ENCODE results near the gene BYSL.

BYSL gene

DNA sequence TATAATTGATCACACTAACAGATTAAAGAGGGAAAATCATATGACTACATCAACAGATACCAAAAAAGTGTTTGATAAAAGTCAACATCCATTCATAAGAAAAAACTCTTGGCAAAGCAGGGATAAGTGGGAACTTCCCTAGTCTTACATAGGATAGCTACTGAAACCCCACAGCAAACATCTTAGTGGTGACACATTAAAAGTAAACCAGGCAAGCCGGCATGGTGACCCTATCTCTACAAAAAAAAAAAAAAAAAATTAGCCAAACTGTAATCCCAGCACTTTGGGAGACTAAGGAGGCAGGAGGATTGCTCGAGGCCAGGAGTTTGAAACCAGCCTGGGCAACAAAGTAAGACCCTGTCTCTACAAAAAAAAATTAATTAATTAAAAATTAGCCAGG lies 34.1 kb downstream of the BYSL start:
- no peaks in the 10 kb centered on the region for H4K20me1 ChIP-seq (ENCODE audit: low read depth, low read length)

DNA sequence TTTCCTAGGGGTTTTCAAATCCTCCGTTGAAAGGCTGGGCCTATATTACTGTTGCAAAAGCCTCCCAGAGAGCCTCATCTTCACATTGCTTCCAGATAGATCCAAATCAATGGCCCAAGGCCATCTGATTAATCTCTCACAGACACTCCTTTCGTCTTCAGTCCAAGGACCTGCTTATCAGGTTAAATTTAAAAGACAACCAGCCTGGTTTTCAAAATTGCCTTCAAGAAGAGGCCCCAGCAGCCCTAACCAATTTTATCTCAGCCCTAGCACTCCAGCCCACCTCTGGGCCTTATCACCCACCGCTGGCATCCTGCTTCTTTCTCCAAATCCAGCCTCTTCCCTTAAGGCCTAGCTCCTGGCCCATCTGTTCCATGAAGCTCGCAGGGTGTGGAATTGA lies 35.8 kb downstream of the BYSL start:
- no peak for TF ChIP-seq EZH2phosphoT487 (conservative IDR thresholded peaks at IDR 0.05; ENCODE audit: low read length)
- no peaks in the 10 kb centered on the region for H3K9me2 ChIP-seq (replicated peaks; ENCODE audit: insufficient read depth, low read length)
- H3K79me2 ChIP-seq (ENCODE audit: insufficient read depth, low read length), result no peaks in the 10 kb centered on the region
- H4K20me1 ChIP-seq (ENCODE audit: low read depth, low read length), result no peaks in the 10 kb centered on the region
- H2AFZ ChIP-seq (ENCODE audit: low read depth, low read length, severe bottlenecking), result no peak overlapping the region
- H3K27me3 ChIP-seq (ENCODE audit: low read length), result no peaks in the 10 kb centered on the region
- no peaks in the 10 kb centered on the region for H3K36me3 ChIP-seq (ENCODE audit: low read length)
- H3K9me3 ChIP-seq (ENCODE audit: insufficient read depth, low read length), result no peaks in the 10 kb centered on the region
- H3K9ac ChIP-seq (ENCODE audit: low read length), result no peak overlapping the region
- H3K4me2 ChIP-seq (ENCODE audit: low read depth, low read length, poor library complexity, severe bottlenecking), result no peak overlapping the region
- H3K27ac ChIP-seq (ENCODE audit: low read depth, low read length), result no peak overlapping the region
- 0 out of 2 replicates have a peak, but pooled peaks cover 6% of the 10 kb centered on the region for H3F3A ChIP-seq (ENCODE audit: insufficient read depth)
- no peak overlapping the region for H3K4me3 ChIP-seq (ENCODE audit: insufficient read depth, low read length, poor library complexity, severe bottlenecking)

More for the DNA sequence above, 34.1 kb downstream of the BYSL start:
- Histone ChIP-seq H2AFZ (ENCODE audit: low read depth, low read length, severe bottlenecking) (no peak overlapping the region), H3K9ac (ENCODE audit: low read length) (no peak overlapping the region), H3K79me2 (ENCODE audit: insufficient read depth, low read length) (no peaks in the 10 kb centered on the region), H3K27me3 (ENCODE audit: low read length) (no peaks in the 10 kb centered on the region), H3K9me2 (replicated peaks; ENCODE audit: insufficient read depth, low read length) (no peaks in the 10 kb centered on the region), H3K36me3 (ENCODE audit: low read length) (no peaks in the 10 kb centered on the region), H3K4me2 (ENCODE audit: low read depth, low read length, poor library complexity, severe bottlenecking) (no peak overlapping the region), H3F3A (ENCODE audit: insufficient read depth) (0 out of 2 replicates have a peak, but pooled peaks cover 6% of the 10 kb centered on the region), H3K9me3 (ENCODE audit: insufficient read depth, low read length) (no peaks in the 10 kb centered on the region), H3K4me3 (ENCODE audit: insufficient read depth, low read length, poor library complexity, severe bottlenecking) (no peak overlapping the region), H3K27ac (ENCODE audit: low read depth, low read length) (no peak overlapping the region)
- TF ChIP-seq EZH2phosphoT487 (conservative IDR thresholded peaks at IDR 0.05; ENCODE audit: low read length), result no peak
- TF ChIP-seq, protein P1, sequence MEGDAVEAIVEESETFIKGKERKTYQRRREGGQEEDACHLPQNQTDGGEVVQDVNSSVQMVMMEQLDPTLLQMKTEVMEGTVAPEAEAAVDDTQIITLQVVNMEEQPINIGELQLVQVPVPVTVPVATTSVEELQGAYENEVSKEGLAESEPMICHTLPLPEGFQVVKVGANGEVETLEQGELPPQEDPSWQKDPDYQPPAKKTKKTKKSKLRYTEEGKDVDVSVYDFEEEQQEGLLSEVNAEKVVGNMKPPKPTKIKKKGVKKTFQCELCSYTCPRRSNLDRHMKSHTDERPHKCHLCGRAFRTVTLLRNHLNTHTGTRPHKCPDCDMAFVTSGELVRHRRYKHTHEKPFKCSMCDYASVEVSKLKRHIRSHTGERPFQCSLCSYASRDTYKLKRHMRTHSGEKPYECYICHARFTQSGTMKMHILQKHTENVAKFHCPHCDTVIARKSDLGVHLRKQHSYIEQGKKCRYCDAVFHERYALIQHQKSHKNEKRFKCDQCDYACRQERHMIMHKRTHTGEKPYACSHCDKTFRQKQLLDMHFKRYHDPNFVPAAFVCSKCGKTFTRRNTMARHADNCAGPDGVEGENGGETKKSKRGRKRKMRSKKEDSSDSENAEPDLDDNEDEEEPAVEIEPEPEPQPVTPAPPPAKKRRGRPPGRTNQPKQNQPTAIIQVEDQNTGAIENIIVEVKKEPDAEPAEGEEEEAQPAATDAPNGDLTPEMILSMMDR (IDR thresholded peaks at IDR 0.05; ENCODE audit: insufficient read depth, low read length, poor library complexity, severe bottlenecking), result no peak

DNA sequence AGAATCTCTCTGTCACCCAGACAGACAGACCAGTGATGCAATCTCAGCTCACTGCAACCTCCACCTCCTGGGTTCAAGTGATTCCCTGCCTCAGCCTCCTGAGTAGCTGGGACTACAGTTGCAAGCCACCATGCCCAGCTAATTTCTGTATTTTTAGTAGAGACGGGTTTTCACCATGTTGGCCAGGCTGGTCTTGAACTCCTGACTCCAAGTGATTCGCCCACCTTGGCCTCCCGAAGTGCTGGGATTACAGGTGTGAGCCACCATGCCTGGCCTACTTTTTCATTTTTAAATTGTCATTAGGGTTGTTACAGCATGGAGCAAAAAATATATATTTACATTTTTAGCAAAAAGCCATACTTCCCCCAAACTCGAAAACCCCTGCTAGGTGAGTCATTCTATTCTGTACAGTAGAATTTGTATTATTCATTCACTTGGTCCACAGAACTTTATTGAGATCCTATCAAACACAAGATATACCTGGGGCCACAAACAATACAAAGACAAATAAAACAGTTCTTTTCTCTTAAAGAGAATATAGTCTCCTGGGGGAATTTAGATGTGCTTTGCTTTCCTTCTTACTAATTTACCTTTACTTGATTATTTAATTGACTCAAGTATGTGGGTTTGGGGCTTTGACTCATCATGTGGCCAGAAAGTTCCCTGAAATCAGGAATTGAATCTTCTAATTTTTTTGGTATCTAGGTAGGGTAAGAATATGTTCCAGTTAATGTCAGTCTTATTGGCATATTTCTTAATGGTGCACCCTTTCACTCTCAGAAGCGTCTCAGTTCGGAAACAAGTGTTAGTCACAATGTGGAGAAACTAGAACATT lies 36.9 kb downstream of the BYSL start:
- Histone ChIP-seq H3F3A (ENCODE audit: insufficient read depth) (0 out of 2 replicates have a peak, but pooled peaks cover 6% of the 10 kb centered on the region), H3K4me2 (ENCODE audit: low read depth, low read length, poor library complexity, severe bottlenecking) (no peak overlapping the region), H4K20me1 (ENCODE audit: low read depth, low read length) (no peaks in the 10 kb centered on the region), H3K27me3 (ENCODE audit: low read length) (no peaks in the 10 kb centered on the region), H3K79me2 (ENCODE audit: insufficient read depth, low read length) (no peaks in the 10 kb centered on the region), H2AFZ (ENCODE audit: low read depth, low read length, severe bottlenecking) (no peak overlapping the region), H3K36me3 (ENCODE audit: low read length) (no peaks in the 10 kb centered on the region), H3K4me3 (ENCODE audit: insufficient read depth, low read length, poor library complexity, severe bottlenecking) (no peak overlapping the region), H3K9ac (ENCODE audit: low read length) (no peak overlapping the region), H3K27ac (ENCODE audit: low read depth, low read length) (no peak overlapping the region), H3K9me3 (ENCODE audit: insufficient read depth, low read length) (no peaks in the 10 kb centered on the region), H3K9me2 (replicated peaks; ENCODE audit: insufficient read depth, low read length) (no peaks in the 10 kb centered on the region)
- TF ChIP-seq, protein P1 (IDR thresholded peaks at IDR 0.05; ENCODE audit: insufficient read depth, low read length, poor library complexity, severe bottlenecking), result no peak
- no peak for TF ChIP-seq EZH2phosphoT487 (conservative IDR thresholded peaks at IDR 0.05; ENCODE audit: low read length)

DNA sequence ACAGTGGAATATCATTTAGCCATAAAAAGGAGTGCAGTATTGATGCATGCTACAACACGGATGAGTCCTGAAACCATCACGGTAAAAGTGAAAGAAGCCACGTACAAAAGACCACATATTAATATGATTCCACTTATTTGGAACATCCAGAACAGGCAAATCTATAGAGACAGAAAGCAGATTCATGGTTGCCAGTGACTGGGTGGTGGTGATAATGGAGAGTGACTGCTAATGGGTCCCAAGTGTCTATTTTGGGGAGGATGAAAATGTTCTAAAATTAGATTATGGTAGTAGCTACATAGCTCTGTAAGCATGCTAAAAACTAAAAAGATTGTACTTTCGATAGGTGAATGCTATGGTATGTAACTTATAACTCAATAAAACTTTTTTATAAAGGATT lies 38.7 kb downstream of the BYSL start:
- no peak for TF ChIP-seq EZH2phosphoT487 (conservative IDR thresholded peaks at IDR 0.05; ENCODE audit: low read length)
- TF ChIP-seq, protein P1 (IDR thresholded peaks at IDR 0.05; ENCODE audit: insufficient read depth, low read length, poor library complexity, severe bottlenecking), result no peak
- H3K4me2 ChIP-seq (ENCODE audit: low read depth, low read length, poor library complexity, severe bottlenecking), result no peak overlapping the region

More for the DNA sequence above, 38.7 kb downstream of the BYSL start:
- no peaks in the 10 kb centered on the region for H3K79me2 ChIP-seq (ENCODE audit: insufficient read depth, low read length)
- no peak overlapping the region for H3K9ac ChIP-seq (ENCODE audit: low read length)
- no peak overlapping the region for H3K27ac ChIP-seq (ENCODE audit: low read depth, low read length)
- no peaks in the 10 kb centered on the region for H4K20me1 ChIP-seq (ENCODE audit: low read depth, low read length)
- no peaks in the 10 kb centered on the region for H3K36me3 ChIP-seq (ENCODE audit: low read length)
- no peaks in the 10 kb centered on the region for H3K9me3 ChIP-seq (ENCODE audit: insufficient read depth, low read length)
- H2AFZ ChIP-seq (ENCODE audit: low read depth, low read length, severe bottlenecking), result no peak overlapping the region
- no peaks in the 10 kb centered on the region for H3K27me3 ChIP-seq (ENCODE audit: low read length)
- H3K4me3 ChIP-seq (ENCODE audit: insufficient read depth, low read length, poor library complexity, severe bottlenecking), result no peak overlapping the region
- H3K9me2 ChIP-seq (replicated peaks; ENCODE audit: insufficient read depth, low read length), result no peaks in the 10 kb centered on the region
- H3F3A ChIP-seq (ENCODE audit: insufficient read depth), result 0 out of 2 replicates have a peak, but pooled peaks cover 4% of the 10 kb centered on the region
